ENCODE results near the gene PTPRM. TPM values are rescaled to one million over a fixed set of nuclear protein-coding genes. Genes with fewer than 3 reads are reported as not detected.

The PTPRM gene
- total and polyA plus RNA-seq, 4 donors: 9.2 to 23.0 (median 12.7) TPM

DNA sequence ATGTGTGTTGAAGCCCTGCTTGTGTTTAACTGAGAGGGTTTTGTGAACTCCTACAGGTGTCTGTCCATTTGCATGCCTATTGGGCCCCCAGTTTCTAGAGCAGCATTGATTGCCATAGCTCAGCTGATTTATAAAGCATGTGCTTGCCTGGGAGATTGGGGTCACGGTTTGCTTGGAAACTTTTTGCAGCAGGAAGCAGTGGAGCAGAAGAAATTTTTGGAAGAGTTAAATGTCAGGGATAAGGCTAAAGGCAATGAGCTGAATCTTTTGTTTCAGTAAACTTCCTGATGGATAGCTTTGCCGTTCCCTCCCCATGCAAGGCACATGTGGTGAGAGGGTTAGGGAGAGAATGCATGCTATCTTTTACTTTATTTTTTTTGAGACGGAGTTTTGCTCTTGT is 102.2 kb downstream of the PTPRM start:
- no peaks in the 10 kb centered on the region for H3K36me3 ChIP-seq (ENCODE audit: control insufficient read depth in 4 of 4, insufficient read depth in 3 of 4, low read depth in 1 of 4, low read length in 3 of 4)
- no peak for TF ChIP-seq REST (IDR thresholded peaks at IDR 0.05)
- TF ChIP-seq SP1 (IDR thresholded peaks at IDR 0.05): no peak
- TF ChIP-seq JUND (IDR thresholded peaks at IDR 0.05): no peak
- TF ChIP-seq ATF3 (IDR thresholded peaks at IDR 0.05): no peak
- TF ChIP-seq FOXA1 (IDR thresholded peaks at IDR 0.05): no peak
- TF ChIP-seq NR2F2 (IDR thresholded peaks at IDR 0.05): no peak
- no peak for TF ChIP-seq FOXA2 (IDR thresholded peaks at IDR 0.05)
- no peak for TF ChIP-seq HNF4A (conservative IDR thresholded peaks at IDR 0.05)
- H3K9ac ChIP-seq (ENCODE audit: low read depth in 1 of 2, low read length in 2 of 2): no peak overlapping the region
- H3K27me3 ChIP-seq (ENCODE audit: control insufficient read depth in 4 of 4, insufficient read depth in 4 of 4, low read length in 3 of 4): no peaks in the 10 kb centered on the region
- DNase-seq (ENCODE audit: low spot score): no peak
- H3K27ac ChIP-seq (ENCODE audit: low read depth in 1 of 2, low read length in 2 of 2): no peak overlapping the region
- H3K4me1 ChIP-seq (ENCODE audit: control insufficient read depth in 4 of 4, insufficient read depth in 4 of 4, low read length in 3 of 4): no peaks in the 10 kb centered on the region
- H3K4me3 ChIP-seq (ENCODE audit: low read depth in 1 of 3, low read length in 3 of 3): no peak overlapping the region
- WGBS: 79% methylated on average over 3 of the region's 3 CpGs
- no peaks in the 10 kb centered on the region for H3K9me3 ChIP-seq (ENCODE audit: control insufficient read depth in 4 of 4, low read length in 3 of 4)

DNA sequence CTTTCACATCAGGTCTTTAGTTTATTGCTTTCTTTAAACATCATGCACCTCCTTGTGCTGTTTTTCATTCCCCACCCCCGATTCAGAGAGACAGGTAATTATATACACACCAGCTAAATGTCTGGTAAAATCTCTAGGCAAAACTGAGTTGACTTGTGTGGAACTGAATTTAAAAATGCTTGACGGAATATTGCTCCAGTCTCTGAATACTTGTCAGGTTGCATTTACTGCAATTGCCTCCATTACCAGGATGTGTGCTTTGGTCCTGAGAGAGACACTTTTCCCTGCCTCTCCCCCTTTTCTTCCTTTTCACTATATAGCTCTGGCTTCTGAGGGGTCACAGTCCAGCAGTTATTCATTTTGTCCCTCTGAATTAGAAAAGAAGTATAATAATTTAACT is 104.0 kb downstream of the PTPRM start:
- DNase-seq (ENCODE audit: low spot score): no peak
- Histone ChIP-seq H3K4me3 (ENCODE audit: low read depth in 1 of 3, low read length in 3 of 3) (no peak overlapping the region), H3K27me3 (ENCODE audit: control insufficient read depth in 4 of 4, insufficient read depth in 4 of 4, low read length in 3 of 4) (no peaks in the 10 kb centered on the region), H3K9me3 (ENCODE audit: control insufficient read depth in 4 of 4, low read length in 3 of 4) (no peaks in the 10 kb centered on the region), H3K27ac (ENCODE audit: low read depth in 1 of 2, low read length in 2 of 2) (no peak overlapping the region), H3K4me1 (ENCODE audit: control insufficient read depth in 4 of 4, insufficient read depth in 4 of 4, low read length in 3 of 4) (no peaks in the 10 kb centered on the region), H3K9ac (ENCODE audit: low read depth in 1 of 2, low read length in 2 of 2) (no peak overlapping the region), H3K36me3 (ENCODE audit: control insufficient read depth in 4 of 4, insufficient read depth in 3 of 4, low read depth in 1 of 4, low read length in 3 of 4) (no peaks in the 10 kb centered on the region)
- WGBS: 87% methylated on average over 2 of the region's 2 CpGs
- TF ChIP-seq FOXA2 (IDR thresholded peaks at IDR 0.05) (no peak), ATF3 (IDR thresholded peaks at IDR 0.05) (no peak), RAD21 (IDR thresholded peaks at IDR 0.05) (no peak), REST (IDR thresholded peaks at IDR 0.05) (no peak), CTCF (IDR thresholded peaks at IDR 0.05; ENCODE audit: low read depth, low read length, missing input control) (no peak), HNF4A (conservative IDR thresholded peaks at IDR 0.05) (no peak), NR2F2 (IDR thresholded peaks at IDR 0.05) (no peak), GABPA (IDR thresholded peaks at IDR 0.05 in 1 of 2, conservative IDR thresholded peaks at IDR 0.05 in 1 of 2) (no peak), SP1 (IDR thresholded peaks at IDR 0.05) (no peak), TAF1 (conservative IDR thresholded peaks at IDR 0.05) (no peak), HNF4G (IDR thresholded peaks at IDR 0.05) (no peak), YY1 (IDR thresholded peaks at IDR 0.05) (no peak), EGR1 (IDR thresholded peaks at IDR 0.05; ENCODE audit: low read depth in 2 of 2) (no peak), FOXA1 (IDR thresholded peaks at IDR 0.05) (no peak), JUND (IDR thresholded peaks at IDR 0.05) (no peak)
- TF ChIP-seq, protein P1, sequence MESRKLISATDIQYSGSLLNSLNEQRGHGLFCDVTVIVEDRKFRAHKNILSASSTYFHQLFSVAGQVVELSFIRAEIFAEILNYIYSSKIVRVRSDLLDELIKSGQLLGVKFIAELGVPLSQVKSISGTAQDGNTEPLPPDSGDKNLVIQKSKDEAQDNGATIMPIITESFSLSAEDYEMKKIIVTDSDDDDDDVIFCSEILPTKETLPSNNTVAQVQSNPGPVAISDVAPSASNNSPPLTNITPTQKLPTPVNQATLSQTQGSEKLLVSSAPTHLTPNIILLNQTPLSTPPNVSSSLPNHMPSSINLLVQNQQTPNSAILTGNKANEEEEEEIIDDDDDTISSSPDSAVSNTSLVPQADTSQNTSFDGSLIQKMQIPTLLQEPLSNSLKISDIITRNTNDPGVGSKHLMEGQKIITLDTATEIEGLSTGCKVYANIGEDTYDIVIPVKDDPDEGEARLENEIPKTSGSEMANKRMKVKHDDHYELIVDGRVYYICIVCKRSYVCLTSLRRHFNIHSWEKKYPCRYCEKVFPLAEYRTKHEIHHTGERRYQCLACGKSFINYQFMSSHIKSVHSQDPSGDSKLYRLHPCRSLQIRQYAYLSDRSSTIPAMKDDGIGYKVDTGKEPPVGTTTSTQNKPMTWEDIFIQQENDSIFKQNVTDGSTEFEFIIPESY (IDR thresholded peaks at IDR 0.05): no peak
